GM19328 (cell line): ENCODE data around the gene INHBE.
"Not testable (repeated sequence)": the region's sequence is repeated elsewhere in the genome, so short reads cannot be mapped to it uniquely, and the experiment has no call there.

ENCODE experiments used
- ATAC-seq: cut with Tn5 transposase; IDR thresholded peaks from one replicate; pipeline ENCODE4 v1.9.1; 2021; ENCODE audit warnings: mild to moderate bottlenecking, moderate library complexity; ENCODE audit not compliant: unreplicated experiment

Gene INHBE

DNA sequence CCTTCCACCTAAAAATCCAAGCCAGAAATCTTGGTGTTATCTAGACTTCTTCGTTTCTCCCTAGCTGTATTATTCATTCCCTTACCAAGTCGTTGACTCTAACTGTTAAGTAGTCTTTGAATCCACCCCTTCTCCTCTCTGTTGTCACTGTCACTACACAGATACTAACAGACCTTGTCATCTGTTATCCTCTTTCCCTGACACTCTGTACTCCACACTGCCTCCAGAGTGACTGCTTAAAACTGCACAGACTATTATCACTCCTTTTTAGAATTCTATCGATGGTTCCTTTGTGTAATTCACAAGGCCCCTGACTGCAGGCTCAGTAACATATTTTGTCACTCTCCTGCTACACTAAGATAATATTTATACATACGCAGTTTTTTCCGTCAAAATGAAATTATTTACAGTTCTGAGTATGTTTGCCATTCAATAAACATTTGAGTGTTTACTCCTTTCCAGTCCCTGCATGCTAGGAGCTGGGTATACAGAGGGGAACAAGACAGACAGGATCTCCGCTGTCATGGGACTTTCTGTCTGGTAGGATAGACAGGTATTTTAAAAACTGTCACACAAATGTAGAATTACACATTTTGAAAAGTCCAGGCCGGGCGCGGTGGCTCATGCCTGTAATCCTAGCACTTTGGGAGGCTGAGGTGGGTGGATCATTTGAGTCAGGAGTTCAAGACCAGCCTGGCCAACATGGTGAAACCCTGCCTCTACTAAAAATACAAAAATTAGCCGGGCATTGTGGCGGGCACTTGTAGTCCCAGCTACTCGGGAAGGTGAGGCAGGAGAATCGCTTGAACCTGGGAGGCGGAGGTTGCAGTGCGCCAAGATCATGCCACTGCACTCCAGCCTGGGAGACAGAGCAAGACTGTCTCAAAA lies 36.5 kb downstream of the INHBE start:
- no peak for ATAC-seq

DNA sequence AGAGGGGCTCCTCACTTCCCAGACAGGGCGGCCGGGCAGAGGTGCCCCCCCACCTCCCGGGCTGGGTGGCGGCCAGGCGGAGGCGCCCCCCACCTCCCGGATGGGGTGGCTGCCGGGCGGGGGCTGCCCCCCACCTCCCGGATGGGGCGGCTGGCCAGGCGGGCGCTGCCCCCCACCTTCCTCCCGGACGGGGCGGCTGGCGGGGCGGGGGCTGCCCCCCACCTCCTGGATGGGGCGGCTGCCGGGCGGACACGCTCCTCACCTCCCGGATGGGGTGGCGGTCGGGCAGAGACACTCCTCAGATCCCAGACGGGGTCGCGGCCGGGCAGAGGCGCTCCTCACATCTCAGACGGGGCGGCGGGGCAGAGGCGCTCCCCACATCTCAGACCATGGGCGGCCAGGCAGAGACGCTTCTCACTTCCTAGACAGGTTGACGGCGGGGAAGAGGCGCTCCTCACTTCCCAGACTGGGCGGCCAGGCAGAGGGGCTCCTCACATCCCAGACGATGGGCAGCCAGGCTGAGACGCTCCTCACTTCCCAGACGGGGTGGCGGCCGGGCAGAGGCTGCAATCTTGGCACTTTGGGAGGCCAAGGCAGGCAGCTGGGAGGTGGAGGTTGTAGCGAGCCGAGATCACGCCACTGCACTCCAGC lies 40.1 kb downstream of the INHBE start:
- ATAC-seq, result not testable (repeated sequence)

DNA sequence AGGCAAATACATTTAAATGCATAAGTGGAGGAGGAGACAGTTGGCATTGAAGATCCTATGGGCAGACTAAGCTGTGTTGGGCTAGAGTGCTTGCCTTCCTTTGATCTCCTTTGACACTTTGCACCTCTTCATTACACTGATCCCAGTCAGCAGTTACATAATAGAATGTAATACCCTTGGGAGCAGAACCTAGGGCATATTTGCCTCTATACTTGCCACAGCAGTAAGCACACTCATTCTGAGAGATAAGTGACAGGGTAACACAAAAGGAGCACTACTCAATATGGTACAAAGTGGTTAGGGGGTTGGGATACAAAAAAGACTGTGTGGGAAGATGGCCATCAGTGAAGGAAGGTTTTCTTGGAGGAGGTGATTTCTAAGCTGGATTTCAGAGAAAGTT lies 41.7 kb downstream of the INHBE start:
- ATAC-seq, result no peak

DNA sequence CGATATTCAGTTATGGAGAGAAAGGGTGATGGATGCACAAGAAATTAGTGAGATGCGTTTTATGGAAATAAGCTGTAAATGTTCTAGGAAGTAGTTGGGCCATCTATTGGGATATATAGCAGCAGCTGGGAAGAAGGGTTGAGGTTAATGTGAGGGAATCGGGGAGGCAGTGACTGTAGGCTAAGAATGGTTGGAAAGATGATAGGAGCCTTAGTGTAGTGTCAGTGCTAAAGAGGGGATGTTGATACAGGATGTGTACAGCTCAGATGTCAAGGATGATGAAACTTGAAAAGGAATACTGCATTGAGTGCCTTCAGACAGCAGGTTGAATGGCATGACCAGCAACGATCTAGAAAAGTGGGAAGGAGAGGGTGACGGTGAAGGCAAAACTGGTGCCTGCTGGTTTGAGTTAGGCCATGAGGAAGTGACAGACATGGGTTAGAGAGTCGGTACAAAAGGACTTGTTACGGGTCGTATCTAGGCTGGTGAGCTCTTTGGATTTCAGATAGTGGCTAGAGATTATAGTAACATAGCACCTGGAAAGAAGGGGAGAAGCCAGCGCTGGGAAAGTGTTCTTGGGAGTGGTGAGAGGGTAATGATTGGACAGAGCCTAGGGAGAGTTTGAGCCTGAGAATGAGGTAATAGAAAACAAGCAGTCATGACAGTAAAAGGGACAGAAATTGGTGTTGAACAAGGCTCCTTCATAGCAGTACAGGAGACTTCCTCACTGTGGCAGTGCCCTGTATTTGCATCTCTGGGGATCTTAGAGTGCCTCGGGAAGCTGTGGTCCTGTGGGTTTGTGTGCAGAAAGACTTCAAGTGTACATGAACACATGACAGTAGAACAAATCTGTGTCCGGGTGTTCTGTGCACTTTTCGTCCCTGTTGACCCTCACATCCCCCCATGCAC lies 42.4 kb downstream of the INHBE start:
- no peak for ATAC-seq

DNA sequence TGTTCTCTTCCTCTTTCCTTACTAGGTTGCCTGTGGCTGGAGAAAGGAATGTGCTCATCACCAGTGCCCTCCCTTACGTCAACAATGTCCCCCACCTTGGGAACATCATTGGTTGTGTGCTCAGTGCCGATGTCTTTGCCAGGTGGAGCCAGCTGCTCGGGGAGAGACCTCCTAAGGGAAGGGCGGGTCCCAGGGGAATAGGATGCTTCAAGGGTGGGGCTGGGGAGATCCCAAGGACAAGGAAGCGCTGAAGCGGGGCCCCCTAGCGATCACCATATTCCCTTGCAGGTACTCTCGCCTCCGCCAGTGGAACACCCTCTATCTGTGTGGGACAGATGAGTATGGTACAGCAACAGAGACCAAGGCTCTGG lies 43.0 kb downstream of the INHBE start:
- ATAC-seq, result no peak

DNA sequence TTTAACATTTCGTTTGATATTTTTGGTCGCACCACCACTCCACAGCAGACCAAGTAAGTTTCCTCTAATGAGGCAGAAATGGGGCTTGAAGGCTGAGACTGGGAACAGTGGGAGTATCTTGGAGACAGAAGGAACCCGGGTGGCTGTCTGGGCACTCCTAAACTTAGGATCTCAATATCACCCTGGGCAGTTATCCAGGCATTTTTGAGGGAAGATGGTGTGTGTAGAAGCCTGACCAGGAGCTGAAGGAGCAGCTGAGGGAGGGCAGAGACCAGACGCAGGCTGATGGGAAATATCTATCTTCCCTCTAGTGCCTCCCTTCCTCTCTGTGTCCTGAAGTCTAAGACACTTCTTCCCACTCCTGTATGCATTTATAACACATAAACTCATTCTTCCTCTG lies 43.5 kb downstream of the INHBE start:
- no peak for ATAC-seq

DNA sequence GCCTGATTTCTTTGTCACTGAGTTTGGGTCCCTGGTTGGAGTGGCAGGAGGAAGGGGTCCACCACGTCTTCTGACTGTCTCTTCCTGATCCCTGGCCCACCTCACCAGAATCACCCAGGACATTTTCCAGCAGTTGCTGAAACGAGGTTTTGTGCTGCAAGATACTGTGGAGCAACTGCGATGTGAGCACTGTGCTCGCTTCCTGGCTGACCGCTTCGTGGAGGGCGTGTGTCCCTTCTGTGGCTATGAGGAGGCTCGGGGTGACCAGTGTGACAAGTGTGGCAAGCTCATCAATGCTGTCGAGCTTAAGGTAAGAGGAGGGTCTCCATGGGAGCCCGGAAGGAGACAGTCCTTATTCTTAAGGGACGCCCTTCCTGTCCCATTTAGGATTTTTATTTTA lies 45.1 kb downstream of the INHBE start:
- no peak for ATAC-seq

DNA sequence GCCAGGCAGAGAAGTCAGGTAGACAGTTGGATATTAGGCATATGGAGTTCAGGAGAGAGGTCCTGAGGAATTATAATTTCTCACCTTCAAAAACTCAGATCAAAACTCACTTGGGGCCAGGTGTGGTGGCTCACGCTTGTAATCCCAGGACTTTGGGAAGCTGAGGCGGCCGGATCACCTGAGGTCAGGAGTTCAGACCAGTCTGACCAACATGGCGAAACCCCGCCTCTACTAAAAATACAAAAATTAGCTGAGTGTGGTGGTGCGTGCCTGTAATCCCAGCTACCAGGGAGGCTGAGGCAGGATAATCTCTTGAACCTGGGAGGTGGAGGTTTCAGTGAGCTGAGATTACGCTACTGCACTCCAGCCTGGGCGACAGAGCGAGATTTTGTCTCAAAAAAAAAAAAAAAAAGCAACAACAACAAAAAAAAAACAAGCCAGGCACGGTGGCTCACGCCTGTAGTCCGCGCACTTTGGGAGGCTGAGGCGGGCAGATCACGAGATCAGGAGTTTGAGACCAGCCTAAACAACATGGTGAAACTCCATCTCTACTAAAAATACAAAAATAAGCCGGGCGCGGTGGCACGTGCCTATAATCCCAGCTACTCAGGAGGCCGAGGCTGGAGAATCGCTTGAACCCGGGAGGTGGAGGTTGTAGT lies 47.3 kb downstream of the INHBE start:
- not testable (repeated sequence) for ATAC-seq

DNA sequence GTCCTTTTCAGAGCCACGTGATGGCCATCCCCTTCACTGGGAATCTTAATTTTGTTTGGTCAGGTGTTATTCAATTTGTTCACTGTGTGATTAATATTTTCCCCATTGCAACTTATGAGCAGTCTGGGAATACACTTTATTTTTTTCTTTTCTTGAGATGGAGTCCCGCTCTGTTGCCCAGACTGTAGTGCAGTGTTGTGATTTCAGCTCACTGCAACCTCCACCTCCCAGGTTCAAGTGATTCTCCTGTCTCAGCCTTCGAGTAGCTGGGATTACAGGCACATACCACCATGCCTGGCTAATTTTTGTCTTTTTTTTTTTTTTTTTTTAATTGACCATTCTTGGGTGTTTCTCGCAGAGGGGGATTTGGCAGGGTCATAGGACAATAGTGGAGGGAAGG lies 51.4 kb downstream of the INHBE start:
- not testable (repeated sequence) for ATAC-seq
